NCI-H146 treated with DMSO at 0.1 percent for 48 hours (cell line): ENCODE results near the gene VSIR.

Experiments used
- DNase-seq: peaks from one replicate; lab custom pipeline; 2025; ENCODE audit not compliant: unreplicated experiment; lab: John Stamatoyannopoulos, UW

VSIR gene

GRCh38 chr10:71783917-71784678 lies 10.8 kb upstream of the VSIR start:
- DNase-seq: no peak

DNA sequence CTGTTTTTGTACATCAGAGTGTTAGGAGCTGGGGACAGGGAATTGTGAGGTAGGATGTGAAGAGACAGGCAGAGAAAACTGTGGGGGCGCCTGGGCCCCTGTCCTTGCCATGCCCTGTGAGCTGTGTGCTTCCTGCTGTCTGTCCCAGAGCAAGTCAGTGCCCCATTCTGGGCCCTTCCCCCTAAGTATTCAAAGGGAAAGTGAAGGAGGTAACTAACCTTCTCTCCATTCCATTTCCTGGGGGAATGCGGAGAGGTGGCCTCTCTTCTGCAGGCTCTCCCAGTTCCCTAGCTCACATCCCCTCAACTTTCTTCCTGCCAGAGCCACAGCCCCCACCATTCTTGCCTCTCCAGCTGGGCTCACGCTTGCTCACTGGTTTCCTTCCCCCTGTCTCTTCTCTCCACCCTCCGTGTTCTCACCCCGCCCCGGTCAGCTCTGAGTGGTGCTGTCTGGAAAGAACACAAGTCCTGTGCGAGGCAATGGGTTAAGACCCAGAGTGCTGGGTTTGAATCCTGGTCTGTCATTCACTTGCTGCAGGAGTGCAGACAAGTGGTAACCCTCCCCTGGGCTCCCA lies 9.7 kb upstream of the VSIR start:
- DNase-seq: no peak

DNA sequence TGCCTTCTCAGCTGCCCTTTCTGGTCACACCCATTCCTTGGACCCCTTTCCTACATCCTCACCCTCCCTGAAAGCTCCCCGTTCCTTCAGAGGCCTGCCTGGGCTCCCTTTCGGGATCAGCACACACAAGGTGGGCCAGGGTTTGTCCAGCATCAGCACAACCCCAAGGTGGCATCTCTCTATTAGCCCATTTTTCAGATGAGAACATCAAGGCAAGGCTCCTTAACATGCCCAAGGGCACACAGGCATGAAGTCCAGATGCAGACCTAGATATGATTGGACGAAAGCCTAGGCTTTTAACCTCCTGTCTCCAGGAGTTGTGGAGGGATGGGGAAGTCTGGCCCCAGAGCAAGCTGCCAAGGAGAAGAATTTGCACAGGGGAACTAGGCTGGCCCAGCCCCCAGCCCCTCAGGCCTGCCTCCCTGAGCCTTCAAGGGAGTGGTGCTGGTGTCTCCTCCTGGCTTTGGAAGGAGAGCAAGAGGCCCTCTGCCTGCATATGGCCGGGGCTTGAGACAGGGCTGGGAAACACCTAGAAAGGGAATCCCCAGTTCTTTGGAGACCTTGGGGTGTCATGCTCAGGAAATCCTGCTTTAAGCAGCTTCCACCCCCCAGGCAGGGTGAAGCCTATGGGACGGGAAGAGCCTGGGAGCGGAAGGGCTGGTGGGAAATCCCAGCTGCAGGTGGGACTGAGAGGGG lies 9.0 kb upstream of the VSIR start:
- DNase-seq: no peak

DNA sequence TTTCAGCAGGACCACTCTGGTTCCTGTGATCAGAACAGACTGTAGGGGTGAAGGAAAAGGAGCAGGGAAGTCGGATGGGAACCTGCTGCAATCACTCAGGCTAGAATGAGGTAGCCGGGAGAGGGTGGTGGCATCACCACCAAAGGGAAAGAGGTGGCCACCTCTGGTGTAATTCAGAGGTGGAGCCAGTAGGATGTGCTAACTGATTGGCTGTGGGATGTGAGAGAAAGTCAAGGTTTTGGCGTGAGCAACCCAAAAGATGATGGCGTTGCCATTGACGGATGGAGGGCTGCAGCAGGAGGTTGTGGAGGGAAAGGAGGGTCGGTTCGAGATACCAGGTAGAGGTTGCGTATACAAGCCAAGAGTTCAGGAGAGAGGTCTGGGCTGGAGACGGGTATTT lies 7.4 kb upstream of the VSIR start:
- no peak for DNase-seq

DNA sequence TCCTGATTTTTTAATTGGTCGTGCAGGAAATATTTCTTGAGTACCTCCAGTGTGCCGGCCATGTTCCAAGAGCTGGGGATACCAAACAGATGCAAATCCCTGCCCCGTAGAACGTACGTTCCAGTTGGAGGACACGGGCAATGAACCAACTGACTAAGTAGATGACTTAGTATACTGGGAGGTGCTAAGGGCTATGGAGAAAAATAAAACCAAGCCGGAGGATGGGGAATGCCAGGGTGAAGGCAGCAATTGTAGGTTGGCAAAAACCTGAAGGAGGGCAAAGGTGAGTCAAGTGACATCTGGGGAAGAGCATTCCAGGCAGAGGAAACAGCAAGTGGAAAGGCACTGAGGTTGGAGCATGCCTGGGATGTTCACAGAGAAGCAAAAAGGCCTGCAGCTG lies 6.8 kb upstream of the VSIR start:
- DNase-seq: no peak

GRCh38 chr10:71779641-71780040 lies 6.3 kb upstream of the VSIR start:
- DNase-seq: no peak

DNA sequence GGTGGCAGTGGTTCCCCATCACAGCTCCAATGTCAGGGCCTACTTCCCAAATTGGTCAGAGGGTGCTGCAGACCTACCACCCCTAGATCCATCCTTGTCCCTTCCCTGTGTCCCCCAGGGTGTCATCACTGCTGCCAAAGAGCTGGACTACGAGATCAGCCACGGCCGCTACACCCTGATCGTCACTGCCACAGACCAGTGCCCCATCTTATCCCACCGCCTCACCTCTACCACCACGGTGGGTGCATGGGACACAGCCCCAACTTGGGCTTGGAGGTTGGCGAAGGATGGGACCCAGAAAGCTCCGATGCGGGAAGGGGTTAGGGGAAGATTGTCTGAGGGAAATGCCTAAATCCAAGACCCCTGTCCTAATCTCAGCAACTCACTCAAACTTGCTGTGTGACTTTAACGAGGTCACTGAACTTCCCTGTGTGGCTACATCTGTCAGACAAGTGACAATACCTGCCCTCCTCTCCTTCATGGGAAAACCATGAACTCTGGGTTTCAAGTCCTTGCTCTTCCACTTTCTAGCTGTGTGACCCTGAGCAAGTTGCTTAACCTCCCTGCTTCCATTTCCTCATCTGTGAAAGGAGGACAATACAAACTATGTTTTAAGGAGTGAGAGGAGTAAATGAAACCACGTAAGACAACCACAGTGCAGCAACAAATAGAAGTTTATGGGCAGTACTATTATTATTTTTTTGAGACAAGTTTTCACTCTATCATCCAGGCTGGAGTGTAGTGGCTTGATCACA lies 4.9 kb upstream of the VSIR start:
- DNase-seq: no peak

GRCh38 chr10:71777213-71777985 lies 4.1 kb upstream of the VSIR start:
- DNase-seq: no peak

- no peak for DNase-seq
Measured at GRCh38 chr10:71776481-71776925, 3.2 kb upstream of the VSIR start.

DNA sequence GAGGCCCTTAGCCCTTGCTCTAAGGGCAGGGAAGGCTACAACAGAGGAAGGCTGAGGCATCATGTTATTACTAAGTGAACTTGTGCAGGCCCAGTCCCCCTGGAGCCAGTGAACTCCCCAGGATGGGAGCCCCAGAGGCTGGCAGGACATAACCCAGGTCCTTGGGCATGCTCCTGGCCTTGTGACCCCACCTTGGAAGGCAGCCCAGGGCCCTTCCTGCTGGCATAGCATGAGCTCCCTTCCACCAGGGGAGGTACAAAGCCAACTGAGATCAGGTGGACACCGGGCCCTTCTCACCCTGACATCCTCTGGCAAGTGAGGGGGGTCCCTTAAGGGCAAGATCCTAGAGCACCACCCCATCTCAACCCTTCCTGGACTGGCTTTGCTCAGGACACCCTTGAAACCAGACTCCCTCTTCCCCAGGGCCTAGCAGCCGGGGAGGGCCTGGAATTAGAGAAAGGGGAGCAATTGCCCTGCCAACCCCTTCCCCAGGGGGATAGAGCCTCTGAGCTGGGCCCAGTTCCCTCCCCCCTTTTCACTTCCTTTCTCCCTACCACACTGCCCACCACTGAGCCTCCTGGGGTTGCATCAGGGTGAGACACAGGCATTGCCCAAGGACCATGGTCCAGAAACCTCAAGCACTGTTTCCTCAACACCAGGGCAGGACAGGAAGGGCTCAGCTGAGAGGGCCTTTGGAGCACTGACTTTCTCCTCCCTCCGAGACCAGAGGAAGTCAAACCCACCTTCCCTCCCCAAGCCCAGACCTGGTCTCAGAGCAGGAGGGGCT lies 1.8 kb upstream of the VSIR start:
- DNase-seq: no peak

GRCh38 chr10:71772832-71773220 lies 494 bp downstream of the VSIR start:
- no peak for DNase-seq

GRCh38 chr10:71771821-71772617 lies 1.3 kb downstream of the VSIR start:
- DNase-seq: no peak

GRCh38 chr10:71771204-71771603 lies 2.1 kb downstream of the VSIR start:
- DNase-seq: no peak

GRCh38 chr10:71770789-71771188 lies 2.5 kb downstream of the VSIR start:
- DNase-seq: no peak

GRCh38 chr10:71770255-71770654 lies 3.1 kb downstream of the VSIR start:
- no peak for DNase-seq

DNA sequence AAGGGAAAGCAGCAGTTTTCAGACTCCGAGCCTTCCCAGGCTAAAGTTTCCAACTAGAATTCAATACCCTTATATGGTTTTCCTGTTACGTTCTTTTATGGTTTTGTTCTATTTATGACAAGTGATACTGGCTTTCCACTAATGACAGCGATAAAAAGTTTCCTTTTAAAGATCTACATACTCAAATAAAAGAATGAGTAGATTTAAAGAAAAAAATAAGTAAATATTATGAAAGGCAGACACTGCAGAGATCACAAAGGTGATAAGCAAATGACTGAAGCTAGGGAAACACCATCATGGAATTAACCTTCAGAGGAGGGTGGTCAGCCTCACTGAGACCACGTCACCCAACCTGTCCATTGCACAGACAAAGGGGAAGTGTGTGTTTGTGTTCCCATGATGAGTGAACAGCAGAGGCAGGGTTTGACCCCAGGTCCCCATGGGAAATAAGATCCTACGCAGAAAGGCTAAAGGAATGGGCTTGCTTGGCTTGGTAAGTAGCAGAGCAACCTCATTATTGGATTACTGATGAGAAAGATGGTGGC lies 4.0 kb downstream of the VSIR start:
- DNase-seq: no peak

DNA sequence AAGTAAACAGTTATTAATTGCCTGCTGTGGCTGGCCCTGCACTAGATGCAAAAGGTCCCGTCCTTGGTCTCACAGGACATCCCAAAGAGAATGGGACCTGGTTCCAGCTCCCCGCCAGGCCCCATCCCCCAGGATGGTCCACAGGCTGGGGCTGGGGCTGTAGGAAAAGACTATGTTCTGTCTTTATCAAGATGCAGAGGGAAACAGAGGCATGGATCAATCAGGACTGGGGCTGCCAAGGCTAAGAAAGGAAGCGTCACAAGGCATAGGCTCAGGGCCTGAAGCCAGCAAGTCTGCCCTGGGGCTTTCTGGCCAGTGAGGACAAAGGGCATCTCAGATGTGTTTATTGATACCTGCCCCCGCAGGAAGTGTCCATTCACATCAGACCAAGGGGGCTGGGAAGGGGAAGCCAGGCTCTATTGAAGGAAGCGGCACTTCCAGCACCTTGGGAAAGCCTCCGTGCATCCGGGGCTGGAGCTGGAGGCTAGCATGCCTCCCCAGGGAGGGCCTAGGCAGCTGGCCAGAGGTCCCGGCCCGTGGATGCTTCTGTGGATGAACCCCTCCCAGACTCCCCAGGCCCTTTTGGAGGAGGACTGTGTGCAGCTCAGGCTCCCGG lies 5.8 kb downstream of the VSIR start:
- DNase-seq: no peak

- peak; percentile 26 for DNase-seq
Measured at GRCh38 chr10:71766717-71767419, 6.5 kb downstream of the VSIR start.
